H1 (cell line): Measurements from ENCODE around the gene NCAPD2. TPM values are rescaled to one million over a fixed set of nuclear protein-coding genes. Genes with fewer than 3 reads are reported as not detected.

Experiments
- polyA plus RNA-seq, 7 experiments: library from polyadenylated mRNA; depleted of rRNA in 3 of 7; stranded (reverse) in 5 of 7; unstranded in 2 of 7; fragments of >200 nt in 5 of 7; fragments of 200-250 nt in 2 of 7; gene quantifications; 1 replicate in 5 of 7; 2 replicates in 1 of 7; 4 replicates in 1 of 7; pipeline versions ENCODE4 v1.2.1 to v1.2.3, GENCODE V29; 2011 to 2013; ENCODE audit warnings: missing spikeins in 2 of 7, mixed read lengths in 2 of 7
- small RNA-seq: library from polyadenylated mRNA; stranded (forward); fragments of <200 nt; extraction: miRNeasy Mini kit (QIAGEN cat#:217004); gene quantifications from one replicate; pipeline ENCODE3, GENCODE V24; 2013; ENCODE audit not compliant: insufficient read depth
- total RNA-seq: library from RNA; stranded (reverse); fragmentation: NEBNext Ultra II Directional; extraction: Animal tissue kit (Norgen Biotek cat#: 25700); gene quantifications from 2 replicates; pipeline ENCODE4 v1.2.1, GENCODE V29; 2021

Gene NCAPD2
- total and polyA plus RNA-seq, 2 of the 8 experiments (the other 6 are each of a cell fraction or from before 2014, with no cell fraction given): 55.8 to 132 TPM

Small RNAs within 50 kb of the gene (small RNA-seq; reads per million reads assigned to genes)
- gene SCARNA11: 69.1 reads per million, percentile 97 among the genes with 10 or more reads in this experiment

Other genes starting within 250 kb of the NCAPD2 start
- gene PLEKHG6, start 183.4 kb upstream of the NCAPD2 start, total RNA-seq: 25.5 and 32.5 TPM in 2 replicates
- gene PLEKHG6, start 183.4 kb upstream of the NCAPD2 start, polyA plus RNA-seq (2011; rRNA removed): 23.1 and 38.1 TPM in 2 replicates
- 42.1 and 45.8 TPM in 2 replicates for gene TNFRSF1A, start 152.0 kb upstream of the NCAPD2 start, total RNA-seq
- 28.7 and 48.7 TPM in 2 replicates for gene TNFRSF1A, start 152.0 kb upstream of the NCAPD2 start, polyA plus RNA-seq (2011; rRNA removed)
- 85.5 and 89.0 TPM in 2 replicates for gene SCNN1A, start 118.5 kb upstream of the NCAPD2 start, total RNA-seq
- gene SCNN1A, start 118.5 kb upstream of the NCAPD2 start, polyA plus RNA-seq (2011; rRNA removed): 156 and 192 TPM in 2 replicates
- gene LTBR, start 109.9 kb upstream of the NCAPD2 start, total RNA-seq: 6.3 and 6.7 TPM in 2 replicates
- gene LTBR, start 109.9 kb upstream of the NCAPD2 start, polyA plus RNA-seq (2011; rRNA removed): 5.1 and 9.2 TPM in 2 replicates
- gene CD27, start 49.1 kb upstream of the NCAPD2 start, total RNA-seq: 0.28 TPM in 1 of 2 replicates, not detected in the other
- 0.39 TPM in 2 replicates for gene CD27, start 49.1 kb upstream of the NCAPD2 start, polyA plus RNA-seq (2011; rRNA removed)
- 0.61 and 0.67 TPM in 2 replicates for gene TAPBPL, start 42.1 kb upstream of the NCAPD2 start, total RNA-seq
- 1.5 and 1.6 TPM in 2 replicates for gene TAPBPL, start 42.1 kb upstream of the NCAPD2 start, polyA plus RNA-seq (2011; rRNA removed)
- gene VAMP1, start 23.4 kb upstream of the NCAPD2 start, total RNA-seq: 9.3 and 10.8 TPM in 2 replicates
- 23.1 and 28.2 TPM in 2 replicates for gene VAMP1, start 23.4 kb upstream of the NCAPD2 start, polyA plus RNA-seq (2011; rRNA removed)
- 318 and 331 TPM in 2 replicates for gene MRPL51, start 840 bp upstream of the NCAPD2 start, total RNA-seq
- 101 and 119 TPM in 2 replicates for gene MRPL51, start 840 bp upstream of the NCAPD2 start, polyA plus RNA-seq (2011; rRNA removed)
- 5,175 and 5,215 TPM in 2 replicates for gene GAPDH, start 40.4 kb downstream of the NCAPD2 start, total RNA-seq
- gene GAPDH, start 40.4 kb downstream of the NCAPD2 start, polyA plus RNA-seq (2011; rRNA removed): 15,878 and 16,791 TPM in 2 replicates
- gene IFFO1, start 61.9 kb downstream of the NCAPD2 start, total RNA-seq: 11.8 and 12.2 TPM in 2 replicates
- gene IFFO1, start 61.9 kb downstream of the NCAPD2 start, polyA plus RNA-seq (2011; rRNA removed): 12.8 and 16.4 TPM in 2 replicates
- 82.6 and 85.6 TPM in 2 replicates for gene NOP2, start 74.2 kb downstream of the NCAPD2 start, total RNA-seq
- 34.4 and 35.4 TPM in 2 replicates for gene NOP2, start 74.2 kb downstream of the NCAPD2 start, polyA plus RNA-seq (2011; rRNA removed)
- gene CHD4, start 113.3 kb downstream of the NCAPD2 start, total RNA-seq: 305 and 330 TPM in 2 replicates
- gene CHD4, start 113.3 kb downstream of the NCAPD2 start, polyA plus RNA-seq (2011; rRNA removed): 198 and 214 TPM in 2 replicates
- 0.22 and 0.23 TPM in 2 replicates for gene LPAR5, start 141.9 kb downstream of the NCAPD2 start, total RNA-seq
- 0.24 and 0.63 TPM in 2 replicates for gene LPAR5, start 141.9 kb downstream of the NCAPD2 start, polyA plus RNA-seq (2011; rRNA removed)
- 0.80 and 1.2 TPM in 2 replicates for gene ACRBP, start 153.3 kb downstream of the NCAPD2 start, total RNA-seq
- 5.2 and 8.9 TPM in 2 replicates for gene ACRBP, start 153.3 kb downstream of the NCAPD2 start, polyA plus RNA-seq (2011; rRNA removed)
- gene ING4, start 169.0 kb downstream of the NCAPD2 start, total RNA-seq: 21.7 and 22.9 TPM in 2 replicates
- gene ING4, start 169.0 kb downstream of the NCAPD2 start, polyA plus RNA-seq (2011; rRNA removed): 28.6 and 29.3 TPM in 2 replicates
- gene ZNF384, start 195.3 kb downstream of the NCAPD2 start, total RNA-seq: 59.6 and 60.1 TPM in 2 replicates
- gene ZNF384, start 195.3 kb downstream of the NCAPD2 start, polyA plus RNA-seq (2011; rRNA removed): 59.0 and 75.1 TPM in 2 replicates
- gene PIANP, start 206.7 kb downstream of the NCAPD2 start, total RNA-seq: 9.8 and 15.3 TPM in 2 replicates
- 6.3 and 13.3 TPM in 2 replicates for gene PIANP, start 206.7 kb downstream of the NCAPD2 start, polyA plus RNA-seq (2011; rRNA removed)
- 43.3 and 44.5 TPM in 2 replicates for gene COPS7A, start 229.9 kb downstream of the NCAPD2 start, total RNA-seq
- 95.9 and 98.4 TPM in 2 replicates for gene COPS7A, start 229.9 kb downstream of the NCAPD2 start, polyA plus RNA-seq (2011; rRNA removed)